H9 (cell line): Measurements from ENCODE around the gene RNF148. TPM values are rescaled to one million over a fixed set of nuclear protein-coding genes. Genes with fewer than 3 reads are reported as not detected.

Experiments
- DNase-seq: peaks from one replicate; pipeline ENCODE4 v3.0.0-alpha.2; 2017
- H2AFZ ChIP-seq: one replicate; pipeline ENCODE4 v1.6.1; 2013; ENCODE audit warnings: mild to moderate bottlenecking, low read length, control low read depth, moderate library complexity
- H2AK5ac ChIP-seq: 2 replicates; pipeline ENCODE4 v1.6.1; 2013; ENCODE audit warnings: low read length, control low read depth, mixed read lengths; ENCODE audit not compliant: insufficient read length
- H2BK120ac ChIP-seq: one replicate; pipeline ENCODE4 v1.6.1; 2013; ENCODE audit warnings: low read depth, mild to moderate bottlenecking, low read length, control low read depth, inconsistent platforms; ENCODE audit not compliant: poor library complexity, severe bottlenecking
- H2BK12ac ChIP-seq: 2 replicates; pipeline ENCODE4 v1.6.1; 2013; ENCODE audit warnings: low read length, control low read depth, mixed read lengths, low read depth; ENCODE audit not compliant: insufficient read length
- H2BK15ac ChIP-seq: 2 replicates; pipeline ENCODE4 v1.6.1; 2013; ENCODE audit warnings: low read depth, low read length, control low read depth
- H2BK20ac ChIP-seq: one replicate; pipeline ENCODE4 v1.6.1; 2013; ENCODE audit warnings: low read depth, mild to moderate bottlenecking, low read length, control low read depth, inconsistent platforms; ENCODE audit not compliant: poor library complexity, severe bottlenecking
- H2BK5ac ChIP-seq: 2 replicates; pipeline ENCODE4 v1.6.1; 2013; ENCODE audit warnings: low read length, control low read depth, mixed read lengths; ENCODE audit not compliant: insufficient read length
- H3K14ac ChIP-seq: 2 replicates; pipeline ENCODE4 v1.6.1; 2013; ENCODE audit warnings: low read length, control low read depth; ENCODE audit not compliant: insufficient read depth
- H3K18ac ChIP-seq: 2 replicates; pipeline ENCODE4 v1.6.1; 2013; ENCODE audit warnings: low read depth, mild to moderate bottlenecking, mixed read lengths, low read length, control low read depth; ENCODE audit not compliant: insufficient read length
- H3K23ac ChIP-seq: 2 replicates; pipeline ENCODE4 v1.6.1; 2013; ENCODE audit warnings: low read length, control low read depth, mixed read lengths, low read depth; ENCODE audit not compliant: insufficient read length
- H3K23me2 ChIP-seq: 2 replicates; pipeline ENCODE4 v1.6.1; 2013; ENCODE audit warnings: low read depth, mild to moderate bottlenecking, mixed read lengths, low read length, control low read depth; ENCODE audit not compliant: insufficient read length, poor library complexity, severe bottlenecking
- H3K27ac ChIP-seq: 2 replicates; pipeline ENCODE4 v1.5.1; 2013; ENCODE audit warnings: low read length, control low read depth, mixed read lengths, low read depth; ENCODE audit not compliant: insufficient read length
- H3K27me3 ChIP-seq: 2 replicates; pipeline ENCODE4 v1.6.1; 2013; ENCODE audit warnings: low read length, control low read depth, inconsistent platforms; ENCODE audit not compliant: insufficient read depth
- H3K4ac ChIP-seq: 2 replicates; pipeline ENCODE4 v1.6.1; 2013; ENCODE audit warnings: low read depth, mild to moderate bottlenecking, control low read depth, inconsistent platforms, low read length, moderate library complexity
- H3K4me1 ChIP-seq: 2 replicates; pipeline ENCODE4 v1.6.1; 2013; ENCODE audit warnings: low read length, control low read depth, inconsistent platforms; ENCODE audit not compliant: insufficient read depth
- H3K4me2 ChIP-seq: 2 replicates; pipeline ENCODE4 v1.6.1; 2013; ENCODE audit warnings: low read length, control low read depth, mixed read lengths; ENCODE audit not compliant: insufficient read length, insufficient read depth
- H3K56ac ChIP-seq: 2 replicates; pipeline ENCODE4 v1.6.1; 2013; ENCODE audit warnings: low read depth, mild to moderate bottlenecking, mixed read lengths, low read length, control low read depth; ENCODE audit not compliant: insufficient read length
- H3K79me1 ChIP-seq: 2 replicates; pipeline ENCODE4 v1.6.1; 2013; ENCODE audit warnings: low read depth, mild to moderate bottlenecking, moderate library complexity, low read length, control low read depth, inconsistent platforms; ENCODE audit not compliant: insufficient read depth, poor library complexity, severe bottlenecking
- H3K79me2 ChIP-seq: 2 replicates; pipeline ENCODE4 v1.6.1; 2013; ENCODE audit warnings: low read length, control low read depth, inconsistent platforms; ENCODE audit not compliant: insufficient read depth
- H3K9ac ChIP-seq: 2 replicates; pipeline ENCODE4 v1.6.1; 2013; ENCODE audit warnings: low read length, control low read depth, mixed read lengths; ENCODE audit not compliant: insufficient read length; ENCODE audit errors: extremely low read depth
- H3K9me3 ChIP-seq: one replicate; pipeline ENCODE4 v1.6.1; 2013; ENCODE audit warnings: low read depth, low read length, inconsistent platforms; ENCODE audit not compliant: control insufficient read depth
- H3T11ph ChIP-seq: one replicate; pipeline ENCODE4 v1.6.1; 2013; ENCODE audit warnings: mild to moderate bottlenecking, low read length, control low read depth, inconsistent platforms
- H4K20me1 ChIP-seq: one replicate; pipeline ENCODE4 v1.6.1; 2013; ENCODE audit not compliant: control insufficient read depth, insufficient read length, insufficient read depth
- H4K5ac ChIP-seq: 2 replicates; pipeline ENCODE4 v1.6.1; 2013; ENCODE audit warnings: low read depth, mild to moderate bottlenecking, mixed read lengths, low read length, control low read depth; ENCODE audit not compliant: insufficient read length
- H4K8ac ChIP-seq: replicated peaks from 2 replicates; pipeline ENCODE4 v1.6.1; 2013; ENCODE audit warnings: low read length, control low read depth, mixed read lengths, low read depth; ENCODE audit not compliant: insufficient read length
- H4K91ac ChIP-seq: 2 replicates; pipeline ENCODE4 v1.6.1; 2013; ENCODE audit warnings: low read depth, mild to moderate bottlenecking, moderate library complexity, mixed read lengths, low read length, control low read depth; ENCODE audit not compliant: insufficient read length
- H3K27ac Mint-ChIP-seq, 3 experiments: 2 replicates in 2 of 3; 3 replicates in 1 of 3; pipeline ENCODE4 v1.8.0; 2020 to 2021; ENCODE audit warnings: mixed read lengths in 3 of 3, mild to moderate bottlenecking in 1 of 3, moderate library complexity in 1 of 3
- H3K27me3 Mint-ChIP-seq: 2 replicates; pipeline ENCODE4 v1.8.0; 2021; ENCODE audit warnings: low read depth, mild to moderate bottlenecking, moderate library complexity, mixed read lengths
- H3K36me3 Mint-ChIP-seq, 3 experiments: 2 replicates in 2 of 3; 3 replicates in 1 of 3; pipeline ENCODE4 v1.8.0; 2020 to 2021; ENCODE audit warnings: low read depth in 3 of 3, mixed read lengths in 3 of 3; ENCODE audit not compliant: insufficient read depth in 1 of 3
- H3K4me1 Mint-ChIP-seq, 2 experiments: 2 replicates each; pipeline ENCODE4 v1.8.0; 2020; ENCODE audit warnings: mixed read lengths in 2 of 2
- H3K4me3 Mint-ChIP-seq, 2 experiments: 2 replicates in 1 of 2; 3 replicates in 1 of 2; pipeline ENCODE4 v1.8.0; 2020 to 2021; ENCODE audit warnings: mild to moderate bottlenecking in 2 of 2, mixed read lengths in 2 of 2, moderate library complexity in 1 of 2
- H3K9me3 Mint-ChIP-seq, 2 experiments: 2 replicates in 1 of 2; 3 replicates in 1 of 2; pipeline ENCODE4 v1.8.0; 2020; ENCODE audit warnings: mild to moderate bottlenecking in 2 of 2, mixed read lengths in 2 of 2, moderate library complexity in 1 of 2
- CTCF ChIP-seq: fragments of 200-600 bp; sonication (generic); conservative IDR thresholded peaks from 3 replicates; pipeline ENCODE4 v1.8.0; 2021; ENCODE audit warnings: antibody characterized with exemption, mild to moderate bottlenecking
- WGBS: extraction: QIAGEN DNeasy Blood & Tissue Kit; methylation state at CpG from one replicate; pipeline ENCODE4 v1.1.7; 2013; ENCODE audit warnings: missing lambda C conversion rate, low lambda C conversion rate, mixed read lengths; ENCODE audit not compliant: insufficient read length; ENCODE audit errors: extremely low coverage; 5-methylcytosine and 5-hydroxymethylcytosine counted together
- total RNA-seq: library from RNA; stranded (reverse); gene quantifications from 2 replicates; pipeline ENCODE4 v1.2.1, GENCODE V29; 2021

RNF148 gene
- total RNA-seq, 1 experiment from 2014 or later = 0.39 TPM

GRCh38 chr7:122692769-122693309, 9.9 kb downstream of the RNF148 start:
- H3K27ac ChIP-seq = no peak overlapping the region
- no peak overlapping the region for H3K4me3 Mint-ChIP-seq
- no peak overlapping the region for H2BK12ac ChIP-seq
- peaks cover 5% of the 10 kb centered on the region for H3K9me3 ChIP-seq
- no peak overlapping the region for H3K9ac ChIP-seq
- no peak overlapping the region for H3K18ac ChIP-seq
- no peaks in the 10 kb centered on the region for H3K23me2 ChIP-seq
- no peak overlapping the region for H3K23ac ChIP-seq
- no peak overlapping the region for H2BK20ac ChIP-seq
- DNase-seq = no peak
- no peaks in the 10 kb centered on the region for H3K27me3 Mint-ChIP-seq
- H3K14ac ChIP-seq = no peak overlapping the region
- H4K91ac ChIP-seq = no peak overlapping the region
- no peak overlapping the region for H2BK5ac ChIP-seq
- H4K8ac ChIP-seq = no peak overlapping the region
- H3K4me1 ChIP-seq = no peaks in the 10 kb centered on the region
- peak overlapping the region in 1 of 3 experiments; percentile 15; a peak in 1 of 7 replicates for H3K27ac Mint-ChIP-seq
- WGBS = no CpG with 5 or more reads among the region's 3 CpGs
- no peak overlapping the region for H3K56ac ChIP-seq
- no peak overlapping the region for H2AK5ac ChIP-seq
- H4K5ac ChIP-seq = no peak overlapping the region
- peaks cover 8 to 13% of the 10 kb centered on the region in 2 experiments for H3K4me1 Mint-ChIP-seq
- no peaks in the 10 kb centered on the region for H4K20me1 ChIP-seq
- H3K79me2 ChIP-seq = no peaks in the 10 kb centered on the region
- no peaks in the 10 kb centered on the region for H3K79me1 ChIP-seq
- H3K36me3 Mint-ChIP-seq = peaks cover 9 to 12% (median 9%) of the 10 kb centered on the region in 3 experiments
- no peak overlapping the region for H2AFZ ChIP-seq
- H2BK15ac ChIP-seq = no peak overlapping the region
- H3K4ac ChIP-seq = no peak overlapping the region
- no peak overlapping the region for H3K4me2 ChIP-seq
- no peak for TF ChIP-seq CTCF
- peaks cover 10 to 13% of the 10 kb centered on the region in 2 experiments for H3K9me3 Mint-ChIP-seq
- no peaks in the 10 kb centered on the region for H3K27me3 ChIP-seq
- no peak overlapping the region for H2BK120ac ChIP-seq
- H3T11ph ChIP-seq = no peak overlapping the region
